Astrocyte (in vitro differentiated cells and primary cell): ENCODE results near the gene F11R. TPM values are rescaled to one million over a fixed set of nuclear protein-coding genes. Genes with fewer than 3 reads are reported as not detected.
"Not testable (repeated sequence)": the region's sequence is repeated elsewhere in the genome, so short reads cannot be mapped to it uniquely, and the experiment has no call there.

Source experiments
- DNase-seq: peaks from one replicate; pipeline ENCODE4 v3.0.0-alpha.2; 2010; ENCODE audit warnings: low read depth
- FAIRE-seq: peaks from 2 replicates; lab custom pipeline; 2011; peaks lifted over from hg19 to GRCh38; lab: Jason Lieb, UNC
- H2AFZ ChIP-seq: 2 replicates; pipeline ENCODE4 v1.6.0; 2012; ENCODE audit warnings: low read depth, low read length, inconsistent platforms
- H3K27ac ChIP-seq: 2 replicates; pipeline ENCODE4 v1.5.1; 2011; ENCODE audit warnings: low read depth, low read length, inconsistent platforms
- H3K27me3 ChIP-seq: 2 replicates; pipeline ENCODE4 v1.6.0; 2011; ENCODE audit warnings: low read length, inconsistent platforms; ENCODE audit not compliant: insufficient read depth
- H3K36me3 ChIP-seq: 2 replicates; pipeline ENCODE4 v1.5.1; 2011; ENCODE audit warnings: low read length, inconsistent platforms; ENCODE audit not compliant: insufficient read depth
- H3K4me1 ChIP-seq: 2 replicates; pipeline ENCODE4 v1.5.1; 2011; ENCODE audit warnings: low read length, inconsistent platforms; ENCODE audit not compliant: insufficient read depth
- H3K4me2 ChIP-seq: 2 replicates; pipeline ENCODE4 v1.6.0; 2012; ENCODE audit warnings: low read length, inconsistent platforms
- H3K4me3 ChIP-seq: 2 replicates; pipeline ENCODE4 v1.5.1; 2011; ENCODE audit warnings: low read depth, mild to moderate bottlenecking, low read length, inconsistent platforms; ENCODE audit not compliant: insufficient read depth
- H3K79me2 ChIP-seq: 2 replicates; pipeline ENCODE4 v1.6.0; 2012; ENCODE audit warnings: mild to moderate bottlenecking, low read length, inconsistent platforms; ENCODE audit not compliant: insufficient read depth
- H3K9ac ChIP-seq: 2 replicates; pipeline ENCODE4 v1.6.0; 2012; ENCODE audit warnings: mild to moderate bottlenecking, low read length, inconsistent platforms
- H3K9me3 ChIP-seq: 2 replicates; pipeline ENCODE4 v1.5.1; 2012; ENCODE audit warnings: low read depth, mild to moderate bottlenecking, low read length, inconsistent platforms; ENCODE audit not compliant: insufficient read depth
- H4K20me1 ChIP-seq: 2 replicates; pipeline ENCODE4 v1.6.0; 2012; ENCODE audit warnings: low read length, inconsistent platforms; ENCODE audit not compliant: insufficient read depth
- H3K27ac Mint-ChIP-seq: one replicate; pipeline ENCODE4 v1.8.0; 2021; ENCODE audit warnings: mild to moderate bottlenecking, mixed read lengths; ENCODE audit not compliant: unreplicated experiment
- H3K27me3 Mint-ChIP-seq: one replicate; pipeline ENCODE4 v1.8.0; 2021; ENCODE audit warnings: low read depth, mixed read lengths; ENCODE audit not compliant: unreplicated experiment
- H3K36me3 Mint-ChIP-seq: one replicate; pipeline ENCODE4 v1.8.0; 2021; ENCODE audit warnings: low read depth, mixed read lengths; ENCODE audit not compliant: unreplicated experiment
- H3K4me1 Mint-ChIP-seq: one replicate; pipeline ENCODE4 v1.8.0; 2021; ENCODE audit warnings: low read depth, mixed read lengths; ENCODE audit not compliant: unreplicated experiment
- H3K4me3 Mint-ChIP-seq: one replicate; pipeline ENCODE4 v1.8.0; 2021; ENCODE audit warnings: mild to moderate bottlenecking, moderate library complexity, mixed read lengths; ENCODE audit not compliant: unreplicated experiment
- H3K9me3 Mint-ChIP-seq: one replicate; pipeline ENCODE4 v1.8.0; 2021; ENCODE audit warnings: mild to moderate bottlenecking, mixed read lengths; ENCODE audit not compliant: unreplicated experiment
- CTCF ChIP-seq: IDR thresholded peaks from 2 replicates; pipeline ENCODE4 v1.5.1; 2011; ENCODE audit warnings: low read depth, mild to moderate bottlenecking, inconsistent platforms, low read length, moderate library complexity; ENCODE audit not compliant: insufficient read depth
- EZH2 ChIP-seq: IDR thresholded peaks from 2 replicates; pipeline ENCODE4 v1.6.1; 2012; ENCODE audit warnings: mild to moderate bottlenecking, low read length, inconsistent platforms; ENCODE audit not compliant: insufficient read depth
- total RNA-seq: library from RNA; stranded (reverse); gene quantifications from 2 replicates; pipeline ENCODE4 v1.2.1, GENCODE V29; 2021

F11R gene
- total RNA-seq, 1 donor from 2014 or later = 68.6 TPM

- Histone ChIP-seq H3K27me3 (no peaks in the 10 kb centered on the region), H3K4me3 (no peak overlapping the region), H3K9me3 (no peaks in the 10 kb centered on the region), H4K20me1 (no peaks in the 10 kb centered on the region), H3K4me1 (no peaks in the 10 kb centered on the region), H3K79me2 (no peaks in the 10 kb centered on the region), H3K9ac (no peak overlapping the region), H3K36me3 (no peaks in the 10 kb centered on the region), H3K4me2 (no peak overlapping the region), H3K27ac (no peak overlapping the region), H2AFZ (no peak overlapping the region)
- TF ChIP-seq EZH2 (no peak), CTCF (no peak)
- Mint-ChIP-seq H3K4me1 (peaks cover 30% of the 10 kb centered on the region), H3K9me3 (no peaks in the 10 kb centered on the region), H3K27me3 (peaks cover 10% of the 10 kb centered on the region), H3K36me3 (no peaks in the 10 kb centered on the region), H3K27ac (peak overlapping the region; percentile 66), H3K4me3 (no peak overlapping the region)
- FAIRE-seq (no peak), DNase-seq (no peak)
Observed at GRCh38 chr1:160949881-160950280, 71.1 kb downstream of the F11R start.

- H3K9me3 Mint-ChIP-seq, DNase-seq, H3K4me3 ChIP-seq, H3K27me3 Mint-ChIP-seq, H4K20me1 ChIP-seq, H3K9me3 ChIP-seq, H3K4me2 ChIP-seq, H3K27ac ChIP-seq, H3K36me3 ChIP-seq, FAIRE-seq, H3K36me3 Mint-ChIP-seq, H3K27me3 ChIP-seq, H3K4me1 ChIP-seq, H3K79me2 ChIP-seq, H3K4me3 Mint-ChIP-seq, H2AFZ ChIP-seq, H3K9ac ChIP-seq: not testable (repeated sequence)
- Mint-ChIP-seq H3K4me1 (peaks cover 30% of the 10 kb centered on the region), H3K27ac (peak overlapping the region; percentile 66)
Observed at GRCh38 chr1:160949216-160949880, 71.6 kb downstream of the F11R start.

GRCh38 chr1:160947174-160947759 is 73.7 kb downstream of the F11R start:
- not testable (repeated sequence) for H3K27me3 Mint-ChIP-seq, H3K4me3 ChIP-seq, H3K4me1 ChIP-seq, H3K27me3 ChIP-seq, H3K27ac ChIP-seq, H3K9me3 ChIP-seq, H3K4me2 ChIP-seq, H3K36me3 Mint-ChIP-seq, H3K4me3 Mint-ChIP-seq, DNase-seq, H3K9ac ChIP-seq, H3K79me2 ChIP-seq, H4K20me1 ChIP-seq, H3K36me3 ChIP-seq, H2AFZ ChIP-seq, H3K9me3 Mint-ChIP-seq, FAIRE-seq
- H3K4me1 Mint-ChIP-seq = peaks cover 30% of the 10 kb centered on the region
- H3K27ac Mint-ChIP-seq = peak overlapping the region; percentile 36

- H3K27me3 ChIP-seq, H3K9ac ChIP-seq, FAIRE-seq, H3K36me3 Mint-ChIP-seq, H3K36me3 ChIP-seq, H3K79me2 ChIP-seq, H3K4me3 Mint-ChIP-seq, H3K4me1 ChIP-seq, H3K27ac ChIP-seq, H3K9me3 Mint-ChIP-seq, H3K4me2 ChIP-seq, H3K27me3 Mint-ChIP-seq, H3K9me3 ChIP-seq, H4K20me1 ChIP-seq, DNase-seq, H2AFZ ChIP-seq, H3K27ac Mint-ChIP-seq, H3K4me3 ChIP-seq: not testable (repeated sequence)
- peaks cover 30% of the 10 kb centered on the region for H3K4me1 Mint-ChIP-seq
Observed at GRCh38 chr1:160945881-160946280, 75.1 kb downstream of the F11R start.
